ENCODE data around the gene IDUA.
A peak's percentile ranks its signal among the peaks of the same experiment; 100 is the strongest.

The IDUA gene

DNA sequence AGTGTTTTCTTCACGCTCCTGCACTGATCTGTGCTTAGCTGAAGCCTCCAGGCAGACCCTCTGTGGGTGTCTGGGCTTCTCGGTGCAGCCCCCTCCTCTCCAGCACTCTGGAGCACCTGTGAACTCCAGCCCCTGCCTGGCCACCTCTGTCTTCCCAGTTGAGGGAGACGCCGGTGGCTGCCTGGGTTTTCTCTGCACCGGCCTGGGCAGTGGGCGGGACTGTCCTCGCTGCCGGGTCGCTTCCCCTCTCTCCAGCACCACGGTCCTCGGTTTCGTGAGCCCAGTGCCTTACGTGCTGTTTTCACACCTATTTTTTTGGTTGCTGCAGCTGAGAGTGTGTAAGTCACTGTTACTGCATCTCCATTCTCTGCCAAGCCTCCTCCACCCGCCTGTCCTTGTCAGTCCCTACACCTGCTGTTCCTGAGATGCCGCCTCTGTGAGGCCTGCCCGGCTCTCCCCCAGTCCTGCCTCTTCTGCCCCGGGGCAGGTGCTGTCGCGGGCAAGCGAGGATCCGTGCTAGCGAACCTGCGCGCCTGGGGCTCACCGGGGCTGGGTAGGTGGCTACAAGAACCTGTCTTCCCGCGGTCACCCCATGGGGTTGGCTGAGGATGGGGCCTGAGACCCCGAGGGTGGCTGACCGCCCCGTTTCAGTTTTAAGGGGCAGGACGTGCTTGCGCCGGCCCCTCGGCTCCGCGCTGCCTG, 22.1 kb downstream of the IDUA start:
- intact Hi-C loops (cut with DNase I): no loop called here
- peak in 3 of 42 donors; percentile 19 to 42 (median 33) for DNase-seq

DNA sequence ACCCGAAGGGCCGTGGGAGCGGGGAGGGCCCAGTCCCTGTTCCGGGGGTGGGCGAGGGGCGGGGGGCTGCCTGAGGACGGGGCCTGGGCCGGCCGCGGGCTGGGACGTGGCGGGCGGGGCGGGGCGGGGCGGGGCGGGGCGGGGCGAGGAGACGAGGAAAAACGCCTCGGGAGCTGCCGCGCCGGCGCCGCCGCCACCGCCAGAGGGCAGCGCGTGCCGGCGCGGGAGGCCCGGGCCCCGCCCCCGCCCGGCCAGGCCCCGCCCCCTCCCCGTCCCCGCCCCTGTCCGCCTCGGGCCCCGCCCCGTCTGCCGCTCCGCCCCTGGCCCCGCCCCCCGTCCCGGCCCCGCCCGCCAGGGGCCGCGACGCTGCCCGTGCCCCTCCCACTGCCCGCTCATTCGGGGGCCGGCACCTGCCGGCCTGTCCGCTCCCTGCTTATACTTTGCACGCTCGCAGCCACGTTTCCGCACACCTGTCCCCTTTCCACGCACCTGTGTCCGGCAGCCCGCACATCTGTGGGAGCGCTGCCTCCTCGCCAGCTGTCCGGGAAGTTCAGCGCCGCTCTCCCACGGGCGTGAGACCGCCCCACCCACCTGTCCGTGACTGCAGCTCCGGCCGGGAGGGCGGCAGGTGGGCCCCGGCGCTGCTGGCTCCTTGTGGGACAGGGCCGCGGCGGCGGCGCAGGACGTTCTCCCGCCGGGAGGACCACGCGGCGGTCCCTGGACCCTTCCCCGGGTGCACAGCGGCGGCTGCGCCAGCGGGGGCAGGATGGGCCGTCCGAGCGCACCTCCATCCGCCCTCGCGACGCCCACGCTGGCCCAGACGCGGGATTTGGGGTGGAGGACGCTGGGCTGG, 22.9 kb downstream of the IDUA start:
- DNase-seq: peak in 37 of 42 donors; percentile 45 to 87 (median 71)
- intact Hi-C loops (cut with DNase I): no loop called here

- intact Hi-C loops (cut with DNase I): no loop called here
- DNase-seq: peak in 12 of 42 donors; percentile 26 to 60 (median 34)
Measured at GRCh38 chr4:1010395-1011021, 23.7 kb downstream of the IDUA start.

- intact Hi-C loops (cut with DNase I): no loop called here
- peak in 40 of 42 donors; percentile 59 to 90 (median 77) for DNase-seq
Measured at GRCh38 chr4:1011022-1011665, 24.3 kb downstream of the IDUA start, which contains the start of gene FGFRL1. FGFRL1 (plus strand) TSS chr4:1011626; CDS start chr4:1012486, 860 bp downstream.

GRCh38 chr4:1011666-1012033, 24.8 kb downstream of the IDUA start:
- intact Hi-C loops (cut with DNase I): no loop called here
- no peak for DNase-seq

GRCh38 chr4:1012034-1012739, 25.3 kb downstream of the IDUA start:
- intact Hi-C loops (cut with DNase I): no loop called here
- DNase-seq: peak in 2 of 42 donors; percentile 17 to 34

DNA sequence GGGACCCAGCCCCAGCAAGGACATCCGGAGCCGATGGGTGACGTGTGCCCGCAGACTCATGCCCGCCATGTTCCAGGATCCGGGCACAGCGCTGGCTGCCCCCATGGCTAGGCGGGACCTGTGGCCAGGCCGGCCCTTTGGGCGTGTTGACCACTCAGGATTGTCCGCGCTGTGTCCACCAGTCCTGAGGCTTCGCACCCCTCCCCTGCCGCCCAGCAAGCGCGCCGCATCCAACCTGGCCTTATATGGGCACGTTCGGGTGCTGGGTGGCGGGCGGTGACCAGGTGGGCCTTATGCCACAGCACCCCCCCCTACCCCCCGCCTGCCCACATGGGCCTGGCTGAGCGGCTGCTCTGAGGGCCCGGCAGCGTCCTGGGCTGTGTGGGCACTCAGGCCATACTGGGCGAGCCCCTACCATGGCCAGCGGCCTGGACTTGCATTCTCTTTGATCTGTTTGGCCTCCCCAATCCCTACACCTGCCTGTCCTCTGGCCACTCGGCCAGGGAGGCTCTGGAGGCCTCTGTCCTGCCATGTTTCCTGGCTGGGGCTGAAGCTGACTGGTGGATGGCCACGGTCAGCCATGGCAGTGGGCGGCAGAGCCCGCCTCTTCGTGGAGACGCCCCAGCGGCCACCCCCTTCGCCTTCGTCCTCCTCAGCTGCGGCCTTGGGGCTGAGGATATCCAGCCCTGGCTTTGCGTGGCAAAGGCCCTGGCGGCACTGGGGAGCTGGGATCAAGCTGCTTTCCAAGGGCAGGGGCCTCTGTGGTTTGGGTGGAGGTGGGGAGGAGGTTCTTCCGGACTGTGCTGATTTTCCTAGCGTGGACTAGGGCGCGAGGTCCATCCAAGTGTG, 26.6 kb downstream of the IDUA start:
- DNase-seq: no peak
- intact Hi-C loops (cut with DNase I): loop anchor here (2.0 kb wide), 1 partner anchor 21 kb away; no protein-coding TSS in a partner anchor

- peak; percentile 63 to 94 (median 84) for DNase-seq
- intact Hi-C loops (cut with DNase I): loop anchor here (2.0 kb wide), 1 partner anchor 20 kb away; no protein-coding TSS in a partner anchor
Measured at GRCh38 chr4:1014291-1015167, 27.7 kb downstream of the IDUA start.

DNA sequence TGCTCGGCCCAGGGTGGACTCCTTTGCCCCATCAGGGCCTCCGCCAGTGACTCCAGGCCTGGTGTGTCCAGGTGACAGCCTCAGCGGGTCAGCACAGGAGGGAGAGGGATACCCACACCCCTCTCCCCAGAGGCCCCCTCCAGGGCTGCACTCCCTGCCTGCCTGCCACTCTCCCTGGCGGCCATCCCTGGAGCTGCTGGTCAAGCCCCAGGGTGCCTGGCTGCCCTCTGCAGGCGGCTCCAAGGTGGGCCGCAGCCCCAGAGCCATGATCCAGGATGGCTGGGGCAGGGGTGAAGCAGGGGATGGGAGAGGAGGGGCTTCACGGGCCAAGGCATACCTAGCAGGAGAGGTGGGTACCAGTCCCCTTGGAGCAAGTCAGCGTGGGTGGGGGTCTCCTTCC, 28.3 kb downstream of the IDUA start:
- intact Hi-C loops (cut with DNase I): loop anchor here (2.0 kb wide), 1 partner anchor 20 kb away; no protein-coding TSS in a partner anchor
- DNase-seq: peak in 20 of 42 donors; percentile 32 to 74 (median 54)

GRCh38 chr4:1015746-1016145, 28.9 kb downstream of the IDUA start:
- no peak for DNase-seq
- intact Hi-C loops (cut with DNase I): loop anchor here (2.0 kb wide), 1 partner anchor 19 kb away; no protein-coding TSS in a partner anchor

DNA sequence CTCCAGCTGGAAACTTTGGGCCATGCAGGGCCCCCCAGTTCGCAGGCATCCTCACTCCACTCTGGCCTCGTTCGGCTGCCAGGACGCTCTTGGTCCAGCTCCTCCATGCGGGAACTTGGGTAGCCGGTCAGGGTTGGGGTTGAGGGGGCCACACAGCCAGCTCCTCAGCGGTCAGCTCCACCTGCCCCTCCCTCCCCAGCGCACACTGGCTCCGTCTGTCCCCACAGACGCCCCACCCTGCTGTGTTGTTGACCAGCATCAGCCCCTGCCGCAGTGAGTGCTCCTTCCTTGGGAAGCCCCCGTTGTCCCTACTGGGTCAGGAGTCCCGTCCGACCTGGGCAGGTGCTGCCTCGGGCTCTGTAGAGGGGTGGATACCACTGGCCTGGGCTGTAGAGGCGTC, 30.4 kb downstream of the IDUA start:
- intact Hi-C loops (cut with DNase I): no loop called here
- no peak for DNase-seq

DNA sequence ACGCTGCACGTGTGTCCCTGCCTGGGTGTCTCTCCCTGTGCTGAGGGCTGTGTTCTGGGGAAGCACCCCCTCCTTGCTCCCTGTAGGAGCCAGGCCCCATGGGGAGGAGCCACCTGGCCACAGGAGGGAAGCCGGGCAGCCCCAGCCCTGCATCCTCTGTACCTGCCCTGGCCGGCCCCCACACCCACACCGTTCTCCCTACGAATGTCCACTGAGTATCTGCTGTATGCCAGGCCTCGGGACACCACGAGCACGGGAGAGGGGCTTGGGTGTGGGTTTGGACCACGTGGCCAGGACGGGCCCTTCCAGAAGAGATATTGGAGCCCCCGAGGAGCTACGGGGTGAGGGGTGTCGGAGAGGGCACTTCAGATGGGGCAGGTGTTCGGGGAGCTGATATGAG, 30.9 kb downstream of the IDUA start:
- DNase-seq: no peak
- intact Hi-C loops (cut with DNase I): no loop called here

GRCh38 chr4:1018147-1019020, 31.5 kb downstream of the IDUA start:
- intact Hi-C loops (cut with DNase I): no loop called here
- no peak for DNase-seq

GRCh38 chr4:1019320-1019719, 32.5 kb downstream of the IDUA start:
- DNase-seq: no peak
- intact Hi-C loops (cut with DNase I): no loop called here

GRCh38 chr4:1019729-1020470, 33.1 kb downstream of the IDUA start:
- intact Hi-C loops (cut with DNase I): no loop called here
- DNase-seq: no peak

Measured in head of caudate nucleus (tissue), 42 donors.